H1 (cell line): ENCODE data around the gene TMEM182. TPM values are rescaled to one million over a fixed set of nuclear protein-coding genes. Genes with fewer than 3 reads are reported as not detected.

Source experiments
- CTCF ChIA-PET: fragments of 300-600 bp; sonication (Branson Sonifier 250); formaldehyde crosslinking; loops from one replicate; lab custom pipeline; 2021; ENCODE audit not compliant: partially characterized antibody; lab: Charles Lee
- POLR2A ChIA-PET: fragments of 300-600 bp; sonication (Branson Sonifier 250); formaldehyde crosslinking; loops from one replicate; lab custom pipeline; 2021; ENCODE audit warnings: inconsistent platforms; ENCODE audit not compliant: partially characterized antibody; lab: Charles Lee
- DNase-seq, 2 experiments: peaks; one replicate each; pipeline versions ENCODE4 v3.0.0 to v3.0.0-alpha.2; 2010 to 2022; ENCODE audit warnings: low spot score in 2 of 2, low read depth in 1 of 2, mixed read lengths in 1 of 2
- FAIRE-seq: peaks from 2 replicates; lab custom pipeline; 2011; peaks lifted over from hg19 to GRCh38; lab: Jason Lieb, UNC
- H2AFZ ChIP-seq: 2 replicates; pipeline ENCODE4 v1.8.1; 2012; ENCODE audit warnings: low read length, inconsistent platforms
- H2AK5ac ChIP-seq: 2 replicates; pipeline ENCODE4 v1.6.1; 2013; ENCODE audit warnings: low read depth, low read length
- H2BK120ac ChIP-seq: replicated peaks from 2 replicates; pipeline ENCODE3; 2013; ENCODE audit warnings: low read depth, low read length, inconsistent platforms
- H2BK12ac ChIP-seq: 2 replicates; pipeline ENCODE4 v1.6.1; 2013; ENCODE audit warnings: low read depth, low read length
- H2BK15ac ChIP-seq: 2 replicates; pipeline ENCODE4 v1.6.1; 2013; ENCODE audit warnings: low read length
- H2BK20ac ChIP-seq: 2 replicates; pipeline ENCODE4 v1.6.1; 2013; ENCODE audit warnings: low read length
- H2BK5ac ChIP-seq: 2 replicates; pipeline ENCODE4 v1.6.1; 2013; ENCODE audit warnings: low read depth, low read length
- H3K14ac ChIP-seq: 2 replicates; pipeline ENCODE4 v1.6.1; 2013; ENCODE audit warnings: inconsistent platforms; ENCODE audit not compliant: insufficient read length
- H3K18ac ChIP-seq: 2 replicates; pipeline ENCODE4 v1.6.1; 2013; ENCODE audit warnings: low read length; ENCODE audit errors: extremely low read depth
- H3K23ac ChIP-seq: 2 replicates; pipeline ENCODE4 v1.6.1; 2013; ENCODE audit warnings: inconsistent platforms; ENCODE audit not compliant: insufficient read length
- H3K23me2 ChIP-seq: 2 replicates; pipeline ENCODE4 v1.6.1; 2013; ENCODE audit warnings: low read depth, low read length
- H3K27ac ChIP-seq: 2 replicates; pipeline ENCODE4 v1.6.1; 2011; ENCODE audit warnings: low read depth, low read length, inconsistent platforms
- H3K27me3 ChIP-seq, 4 experiments: replicated peaks in 1 of 4; 1 replicate in 1 of 4; 2 replicates in 3 of 4; pipeline versions ENCODE4 v1.6.1 to v1.8.1; 2011 to 2013; ENCODE audit warnings: low read length in 3 of 4, mild to moderate bottlenecking in 3 of 4, inconsistent platforms in 2 of 4, mixed read lengths in 2 of 4, moderate library complexity in 1 of 4; ENCODE audit not compliant: control insufficient read depth in 3 of 4, insufficient read depth in 3 of 4; ENCODE audit errors: extremely low read depth in 1 of 4
- H3K36me3 ChIP-seq, 4 experiments: 2 replicates each; pipeline versions ENCODE4 v1.6.1 to v1.8.1; 2011 to 2013; ENCODE audit warnings: mild to moderate bottlenecking in 4 of 4, low read length in 3 of 4, moderate library complexity in 2 of 4, control low read depth in 1 of 4, inconsistent platforms in 1 of 4; ENCODE audit not compliant: insufficient read depth in 4 of 4, control insufficient read depth in 2 of 4
- H3K4ac ChIP-seq: replicated peaks from 2 replicates; pipeline ENCODE3; 2013; ENCODE audit warnings: low read length, low read depth, mixed read lengths, inconsistent platforms; ENCODE audit not compliant: insufficient read length
- H3K4me1 ChIP-seq, 4 experiments: replicated peaks in 1 of 4; 1 replicate in 1 of 4; 2 replicates in 3 of 4; pipeline versions ENCODE4 v1.6.1 to v1.8.1; 2011 to 2013; ENCODE audit warnings: low read length in 3 of 4, inconsistent platforms in 2 of 4, mixed read lengths in 1 of 4; ENCODE audit not compliant: insufficient read depth in 4 of 4, control insufficient read depth in 3 of 4
- H3K4me2 ChIP-seq, 2 experiments: 2 replicates each; pipeline versions ENCODE4 v1.6.1 to v1.8.1; 2011 to 2013; ENCODE audit warnings: low read depth in 2 of 2, low read length in 2 of 2, control low read depth in 1 of 2, inconsistent platforms in 1 of 2, mild to moderate bottlenecking in 1 of 2; ENCODE audit not compliant: insufficient read depth in 1 of 2
- H3K4me3 ChIP-seq, 4 experiments: fragments of 200-600, 300-600 bp in 1 of 4; sonication (generic), shearing (Covaris generic), sonication (Bioruptor Twin) in 1 of 4; 2 replicates each; pipeline versions ENCODE4 v1.5.1 to v1.8.1; 2011 to 2016; ENCODE audit warnings: low read length in 4 of 4, low read depth in 3 of 4, control low read depth in 2 of 4, inconsistent platforms in 2 of 4, mild to moderate bottlenecking in 2 of 4, mixed read lengths in 1 of 4, moderate library complexity in 1 of 4; ENCODE audit not compliant: insufficient read depth in 2 of 4; ENCODE audit errors: extremely low read depth in 1 of 4
- H3K56ac ChIP-seq: replicated peaks from 2 replicates; pipeline ENCODE3; 2013; ENCODE audit warnings: low read depth, mild to moderate bottlenecking, mixed read lengths, low read length, inconsistent platforms; ENCODE audit not compliant: insufficient read length
- H3K79me1 ChIP-seq: 2 replicates; pipeline ENCODE4 v1.6.1; 2013; ENCODE audit warnings: low read depth, low read length, control low read depth
- H3K79me2 ChIP-seq, 2 experiments: 2 replicates each; pipeline versions ENCODE4 v1.6.1 to v1.8.1; 2012 to 2013; ENCODE audit warnings: low read length in 2 of 2, mild to moderate bottlenecking in 2 of 2, inconsistent platforms in 1 of 2; ENCODE audit not compliant: insufficient read depth in 2 of 2, control insufficient read depth in 1 of 2
- H3K9ac ChIP-seq, 4 experiments: replicated peaks in 1 of 4; 1 replicate in 1 of 4; 2 replicates in 3 of 4; pipeline versions ENCODE4 v1.6.1 to v1.8.1; 2011 to 2013; ENCODE audit warnings: low read depth in 3 of 4, low read length in 3 of 4, control low read depth in 2 of 4, mild to moderate bottlenecking in 2 of 4, moderate library complexity in 2 of 4, inconsistent platforms in 1 of 4; ENCODE audit errors: extremely low read depth in 1 of 4
- H3K9me3 ChIP-seq, 2 experiments: 2 replicates each; pipeline versions ENCODE4 v1.6.1 to v1.8.1; 2012 to 2013; ENCODE audit warnings: mild to moderate bottlenecking in 2 of 2, moderate library complexity in 2 of 2, control low read depth in 1 of 2, inconsistent platforms in 1 of 2, low read depth in 1 of 2, low read length in 1 of 2, mixed read lengths in 1 of 2; ENCODE audit not compliant: insufficient read depth in 2 of 2
- H4K20me1 ChIP-seq, 2 experiments: replicated peaks in 1 of 2; 2 replicates each; pipeline versions ENCODE3 to v1.8.1; 2011 to 2013; ENCODE audit warnings: inconsistent platforms in 2 of 2, low read length in 2 of 2, mild to moderate bottlenecking in 1 of 2; ENCODE audit not compliant: insufficient read depth in 2 of 2, control insufficient read depth in 1 of 2
- H4K5ac ChIP-seq: 2 replicates; pipeline ENCODE4 v1.6.1; 2013; ENCODE audit warnings: low read length, low read depth, mixed read lengths, inconsistent platforms; ENCODE audit not compliant: insufficient read length
- H4K8ac ChIP-seq: 2 replicates; pipeline ENCODE4 v1.8.0; 2013; ENCODE audit warnings: mild to moderate bottlenecking, moderate library complexity, low read length, inconsistent platforms; ENCODE audit not compliant: insufficient read depth; ENCODE audit errors: extremely low read depth
- H4K91ac ChIP-seq: replicated peaks from 2 replicates; pipeline ENCODE3; 2013; ENCODE audit warnings: low read length, mixed read lengths, inconsistent platforms; ENCODE audit not compliant: insufficient read length
- CBX8 ChIP-seq: fragments of 300-800, 300-1000 bp; sonication (generic); IDR thresholded peaks from 2 replicates; pipeline ENCODE4 v1.7.1; 2016; ENCODE audit warnings: low read depth, low read length, borderline replicate concordance
- POLR2A ChIP-seq, 2 experiments: IDR thresholded peaks; 1 replicate in 1 of 2; 2 replicates in 1 of 2; pipeline ENCODE4 v1.6.1; 2011; ENCODE audit warnings: low read depth in 2 of 2, low read length in 2 of 2, mild to moderate bottlenecking in 2 of 2; ENCODE audit errors: control extremely low read depth in 1 of 2
- RFX5 ChIP-seq: IDR thresholded peaks from 2 replicates; pipeline ENCODE4 v1.6.1; 2011; ENCODE audit warnings: low read depth, low read length, improper control_type of control experiment, borderline replicate concordance
- RNF2 ChIP-seq: fragments of 200-900, 300-1000 bp; sonication (generic); IDR thresholded peaks from 2 replicates; pipeline ENCODE4 v1.7.1; 2016; ENCODE audit warnings: borderline replicate concordance, low read depth, mild to moderate bottlenecking, antibody characterized with exemption, low read length; ENCODE audit not compliant: poor library complexity, severe bottlenecking; ENCODE audit errors: missing control alignments
- SP4 ChIP-seq: IDR thresholded peaks from 2 replicates; pipeline ENCODE4 v1.6.1; 2012; ENCODE audit warnings: low read length, inconsistent platforms
- TCF12 ChIP-seq: IDR thresholded peaks from 2 replicates; pipeline ENCODE4 v1.6.1; 2011; ENCODE audit warnings: low read depth, mild to moderate bottlenecking, low read length
- WGBS, 2 experiments: shearing (Covaris generic) in 1 of 2; methylation state at CpG; one replicate each; pipeline versions ENCODE4 v1.1.6 to v1.1.7; 2013 to 2015; ENCODE audit warnings: low lambda C conversion rate in 2 of 2, mixed read lengths in 2 of 2, inconsistent platforms in 1 of 2, low coverage in 1 of 2, missing lambda C conversion rate in 1 of 2; ENCODE audit not compliant: insufficient replicate concordance in 2 of 2, insufficient coverage in 1 of 2, insufficient read length in 1 of 2; ENCODE audit errors: extremely low coverage in 1 of 2, missing lambda C conversion rate in 1 of 2; 5-methylcytosine and 5-hydroxymethylcytosine counted together
- polyA plus RNA-seq, 7 experiments: library from polyadenylated mRNA; depleted of rRNA in 3 of 7; stranded (reverse) in 5 of 7; unstranded in 2 of 7; fragments of >200 nt in 5 of 7; fragments of 200-250 nt in 2 of 7; gene quantifications; 1 replicate in 5 of 7; 2 replicates in 1 of 7; 4 replicates in 1 of 7; pipeline versions ENCODE4 v1.2.1 to v1.2.3, GENCODE V29; 2011 to 2013; ENCODE audit warnings: missing spikeins in 2 of 7, mixed read lengths in 2 of 7
- total RNA-seq: library from RNA; stranded (reverse); fragmentation: NEBNext Ultra II Directional; extraction: Animal tissue kit (Norgen Biotek cat#: 25700); gene quantifications from 2 replicates; pipeline ENCODE4 v1.2.1, GENCODE V29; 2021
- TF ChIP-seq, protein P1 (sequence below): IDR thresholded peaks from 2 replicates; pipeline ENCODE4 v1.6.1; 2012; ENCODE audit warnings: inconsistent platforms

The TMEM182 gene
- total and polyA plus RNA-seq, 2 of the 8 experiments (the other 6 are each of a cell fraction or from before 2014, with no cell fraction given) = 3.1 to 4.3 TPM

GRCh38 chr2:102809291-102810189 is 47.7 kb downstream of the TMEM182 start:
- FAIRE-seq = no peak

More at GRCh38 chr2:102809291-102810189, 47.7 kb downstream of the TMEM182 start:
- Histone ChIP-seq H3K27me3 (no peaks in the 10 kb centered on the region), H3K18ac (no peak overlapping the region), H3K9me3 (no peaks in the 10 kb centered on the region), H2BK5ac (no peak overlapping the region), H3K4ac (no peak overlapping the region), H3K14ac (no peak overlapping the region), H3K79me2 (no peaks in the 10 kb centered on the region), H4K5ac (no peak overlapping the region), H4K8ac (no peak overlapping the region), H3K27ac (no peak overlapping the region), H3K36me3 (no peaks in the 10 kb centered on the region), H3K4me2 (no peak overlapping the region), H3K23me2 (no peaks in the 10 kb centered on the region; the same call in 1 of the 2 replicates), H3K4me3 (no peak overlapping the region), H2BK12ac (no peak overlapping the region), H4K20me1 (no peaks in the 10 kb centered on the region), H3K56ac (no peak overlapping the region), H2BK20ac (no peak overlapping the region), H2BK120ac (no peak overlapping the region), H3K9ac (no peak overlapping the region), H3K4me1 (no peaks in the 10 kb centered on the region), H3K79me1 (no peaks in the 10 kb centered on the region), H2AFZ (no peak overlapping the region), H3K23ac (no peak overlapping the region), H2BK15ac (no peak overlapping the region), H2AK5ac (no peak overlapping the region), H4K91ac (no peak overlapping the region)
- DNase-seq = no peak
- ChIA-PET POLR2A (no interaction called here), CTCF (interaction anchor here (1.2 to 8.8 kb wide), 2 partner anchors 13 to 56 kb away, joined by 3 to 122 read pairs; no protein-coding TSS in a partner anchor)
- TF ChIP-seq RFX5 = no peak
- TF ChIP-seq SP4 = no peak
- TF ChIP-seq CBX8 = no peak
- no peak for TF ChIP-seq RNF2
- TF ChIP-seq, protein P1, sequence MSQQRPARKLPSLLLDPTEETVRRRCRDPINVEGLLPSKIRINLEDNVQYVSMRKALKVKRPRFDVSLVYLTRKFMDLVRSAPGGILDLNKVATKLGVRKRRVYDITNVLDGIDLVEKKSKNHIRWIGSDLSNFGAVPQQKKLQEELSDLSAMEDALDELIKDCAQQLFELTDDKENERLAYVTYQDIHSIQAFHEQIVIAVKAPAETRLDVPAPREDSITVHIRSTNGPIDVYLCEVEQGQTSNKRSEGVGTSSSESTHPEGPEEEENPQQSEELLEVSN = no peak
- TF ChIP-seq POLR2A (IDR thresholded peaks at IDR 0.05; ENCODE audit: control extremely low read depth in 1 of 2, low read depth in 2 of 2, low read length in 2 of 2) = no peak
- TF ChIP-seq TCF12 = no peak
- 82% methylated on average over 9 of the region's 9 CpGs; no CpG with 5 or more reads in 1 of the 2 experiments for WGBS, 2 experiments
